Neural progenitor cell (in vitro differentiated cells): ENCODE measurements around the gene SDK1. TPM values are rescaled to one million over a fixed set of nuclear protein-coding genes. Genes with fewer than 3 reads are reported as not detected.

Source experiments
- DNase-seq: peaks from one replicate; pipeline ENCODE4 v3.0.0-alpha.2; 2016; ENCODE audit warnings: low spot score
- H2AFZ ChIP-seq: fragments of 200-600 bp; sonication (generic); replicated peaks from 2 replicates; pipeline ENCODE4 v1.6.1; 2016; ENCODE audit warnings: antibody characterized with exemption
- H3F3A ChIP-seq: fragments of 200-600 bp; sonication (generic); 2 replicates; pipeline ENCODE4 v1.6.1; 2016; ENCODE audit warnings: antibody characterized with exemption, low read depth
- H3K27ac ChIP-seq: fragments of 200-600 bp; sonication (generic); 2 replicates; pipeline ENCODE4 v1.5.1; 2016; ENCODE audit warnings: mild to moderate bottlenecking
- H3K27me3 ChIP-seq: fragments of 200-600 bp; sonication (generic); 2 replicates; pipeline ENCODE4 v1.6.1; 2016; ENCODE audit warnings: mild to moderate bottlenecking, moderate library complexity
- H3K36me3 ChIP-seq: fragments of 200-600 bp; sonication (generic); 2 replicates; pipeline ENCODE4 v1.5.1; 2016
- H3K4me1 ChIP-seq: fragments of 200-600 bp; sonication (generic); 2 replicates; pipeline ENCODE4 v1.6.1; 2016; ENCODE audit warnings: mixed run types
- H3K4me2 ChIP-seq: fragments of 200-600 bp; sonication (generic); 2 replicates; pipeline ENCODE4 v1.6.1; 2016
- H3K4me3 ChIP-seq: fragments of 200-600 bp; sonication (generic); 2 replicates; pipeline ENCODE4 v1.5.1; 2016
- H3K79me2 ChIP-seq: fragments of 200-600 bp; sonication (generic); 2 replicates; pipeline ENCODE4 v1.6.1; 2016; ENCODE audit warnings: low read depth
- H3K9ac ChIP-seq: fragments of 200-600 bp; sonication (generic); 2 replicates; pipeline ENCODE4 v1.6.1; 2016
- H3K9me3 ChIP-seq: fragments of 200-600 bp; sonication (generic); 2 replicates; pipeline ENCODE4 v1.5.1; 2016; ENCODE audit warnings: low read depth
- H4K20me1 ChIP-seq: fragments of 200-600 bp; sonication (generic); 2 replicates; pipeline ENCODE4 v1.6.1; 2016; ENCODE audit warnings: low read depth
- H3K27ac Mint-ChIP-seq: 3 replicates; pipeline ENCODE4 v1.8.0; 2021; ENCODE audit warnings: mixed read lengths
- H3K27me3 Mint-ChIP-seq: 2 replicates; pipeline ENCODE4 v1.8.0; 2022; ENCODE audit warnings: low read depth, mild to moderate bottlenecking, inconsistent platforms, moderate library complexity, mixed read lengths; ENCODE audit not compliant: insufficient read depth
- H3K36me3 Mint-ChIP-seq: 3 replicates; pipeline ENCODE4 v1.8.0; 2021; ENCODE audit warnings: mixed read lengths
- H3K4me1 Mint-ChIP-seq: 3 replicates; pipeline ENCODE4 v1.8.0; 2021; ENCODE audit warnings: mixed read lengths
- H3K4me3 Mint-ChIP-seq: 3 replicates; pipeline ENCODE4 v1.8.0; 2021; ENCODE audit warnings: mild to moderate bottlenecking, moderate library complexity, mixed read lengths
- H3K9me3 Mint-ChIP-seq: 3 replicates; pipeline ENCODE4 v1.8.0; 2020; ENCODE audit warnings: mixed read lengths
- EZH2 ChIP-seq: fragments of 200-600 bp; sonication (generic); IDR thresholded peaks from 2 replicates; pipeline ENCODE4 v1.6.1; 2017; ENCODE audit warnings: antibody characterized with exemption, mild to moderate bottlenecking, moderate library complexity
- EZH2phosphoT487 ChIP-seq: fragments of 200-600 bp; sonication (generic); IDR thresholded peaks from 2 replicates; pipeline ENCODE4 v1.6.1; 2017; ENCODE audit warnings: antibody characterized with exemption
- total RNA-seq: library from RNA; depleted of rRNA; stranded (reverse); fragments of >200 nt; gene quantifications from 2 replicates; pipeline ENCODE4 v1.2.3, GENCODE V29; 2015; ENCODE audit warnings: low replicate concordance
- TF ChIP-seq, protein P1 (sequence below): fragments of 200-600 bp; sonication (generic); IDR thresholded peaks from 2 replicates; pipeline ENCODE4 v1.5.1; 2017; ENCODE audit warnings: antibody characterized with exemption, mild to moderate bottlenecking

Gene SDK1
- total RNA-seq, 1 donor from 2014 or later: 4.9 TPM

DNA sequence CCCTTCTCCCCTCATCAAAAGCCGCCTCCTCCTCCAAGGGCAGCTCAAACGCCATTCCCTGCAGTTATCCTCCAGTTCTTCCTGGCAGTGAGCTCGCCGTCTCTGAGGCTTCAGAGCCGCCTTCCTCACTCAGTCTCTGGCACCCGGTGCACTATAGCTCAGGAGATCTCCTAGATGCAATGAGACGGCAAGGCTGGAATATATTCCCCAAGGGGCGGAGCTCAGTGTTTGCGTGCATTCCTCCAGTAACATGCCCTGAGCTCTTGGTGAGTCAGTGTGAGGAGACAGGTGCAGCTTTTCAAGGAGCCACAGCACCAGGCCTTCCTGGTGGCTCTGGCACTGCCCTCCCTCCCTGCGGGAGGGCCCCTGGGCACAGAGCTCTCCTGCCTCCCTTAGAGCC lies 868.4 kb downstream of the SDK1 start:
- H3K9me3 Mint-ChIP-seq: no peaks in the 10 kb centered on the region
- Histone ChIP-seq H3K79me2 (no peaks in the 10 kb centered on the region), H3K9me3 (no peaks in the 10 kb centered on the region), H4K20me1 (no peaks in the 10 kb centered on the region), H3K4me2 (no peak overlapping the region), H3K27ac (no peak overlapping the region), H3K9ac (no peak overlapping the region), H3K27me3 (no peaks in the 10 kb centered on the region), H2AFZ (no peak overlapping the region), H3K36me3 (no peaks in the 10 kb centered on the region), H3F3A (no peaks in the 10 kb centered on the region), H3K4me3 (no peak overlapping the region), H3K4me1 (peaks cover 7% of the 10 kb centered on the region)
- H3K27me3 Mint-ChIP-seq: peaks cover 4% of the 10 kb centered on the region
- peak overlapping the region; percentile 39 for H3K27ac Mint-ChIP-seq
- H3K4me1 Mint-ChIP-seq: peaks cover 19% of the 10 kb centered on the region
- H3K4me3 Mint-ChIP-seq: no peak overlapping the region
- DNase-seq: no peak
- H3K36me3 Mint-ChIP-seq: no peaks in the 10 kb centered on the region
- TF ChIP-seq, protein P1, sequence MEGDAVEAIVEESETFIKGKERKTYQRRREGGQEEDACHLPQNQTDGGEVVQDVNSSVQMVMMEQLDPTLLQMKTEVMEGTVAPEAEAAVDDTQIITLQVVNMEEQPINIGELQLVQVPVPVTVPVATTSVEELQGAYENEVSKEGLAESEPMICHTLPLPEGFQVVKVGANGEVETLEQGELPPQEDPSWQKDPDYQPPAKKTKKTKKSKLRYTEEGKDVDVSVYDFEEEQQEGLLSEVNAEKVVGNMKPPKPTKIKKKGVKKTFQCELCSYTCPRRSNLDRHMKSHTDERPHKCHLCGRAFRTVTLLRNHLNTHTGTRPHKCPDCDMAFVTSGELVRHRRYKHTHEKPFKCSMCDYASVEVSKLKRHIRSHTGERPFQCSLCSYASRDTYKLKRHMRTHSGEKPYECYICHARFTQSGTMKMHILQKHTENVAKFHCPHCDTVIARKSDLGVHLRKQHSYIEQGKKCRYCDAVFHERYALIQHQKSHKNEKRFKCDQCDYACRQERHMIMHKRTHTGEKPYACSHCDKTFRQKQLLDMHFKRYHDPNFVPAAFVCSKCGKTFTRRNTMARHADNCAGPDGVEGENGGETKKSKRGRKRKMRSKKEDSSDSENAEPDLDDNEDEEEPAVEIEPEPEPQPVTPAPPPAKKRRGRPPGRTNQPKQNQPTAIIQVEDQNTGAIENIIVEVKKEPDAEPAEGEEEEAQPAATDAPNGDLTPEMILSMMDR: no peak
- TF ChIP-seq EZH2 (no peak), EZH2phosphoT487 (no peak)

DNA sequence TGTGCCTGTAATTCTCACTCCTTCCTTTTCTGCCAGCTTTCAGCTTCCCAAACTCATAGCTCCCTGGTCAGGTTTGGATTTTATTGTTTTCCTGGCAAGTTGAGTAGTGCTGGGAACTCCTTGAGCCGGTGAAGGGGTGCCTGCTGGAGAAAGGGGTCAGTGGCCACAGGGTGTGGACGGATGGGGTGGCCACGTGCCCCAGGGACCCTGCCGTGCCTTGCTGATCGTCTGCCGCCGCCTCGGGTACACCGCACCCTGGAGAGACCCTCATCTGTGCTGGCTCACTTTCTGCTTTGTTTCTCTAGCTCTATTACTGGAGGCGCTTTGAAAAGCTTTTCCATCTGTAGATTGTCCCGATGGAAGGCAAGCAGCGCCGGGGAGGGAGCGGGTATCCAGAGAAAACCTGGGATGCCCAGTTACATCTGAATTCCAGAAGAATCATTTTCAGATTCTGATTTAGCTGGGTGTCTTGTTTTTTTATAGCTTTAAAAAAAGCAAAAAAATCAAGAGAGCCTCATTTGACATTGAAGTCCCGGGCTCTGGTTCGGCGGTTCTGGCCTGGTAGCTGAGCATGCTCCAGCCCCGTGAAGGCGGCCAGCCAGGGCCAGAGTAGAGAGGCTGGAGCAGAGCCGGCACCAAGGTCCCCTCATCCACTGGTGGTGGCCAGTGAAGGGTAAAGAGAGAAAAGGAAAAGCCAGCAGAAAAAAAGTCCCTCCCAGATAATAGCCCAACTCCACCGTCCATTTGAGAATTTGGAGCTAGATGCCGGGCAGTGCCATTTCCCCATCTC lies 870.1 kb downstream of the SDK1 start:
- Histone ChIP-seq H3K4me1 (peaks cover 7% of the 10 kb centered on the region), H2AFZ (no peak overlapping the region), H3K27me3 (no peaks in the 10 kb centered on the region), H3K9ac (no peak overlapping the region), H3K27ac (no peak overlapping the region), H4K20me1 (no peaks in the 10 kb centered on the region), H3F3A (no peaks in the 10 kb centered on the region), H3K4me3 (no peak overlapping the region), H3K4me2 (no peak overlapping the region), H3K9me3 (no peaks in the 10 kb centered on the region), H3K36me3 (no peaks in the 10 kb centered on the region), H3K79me2 (no peaks in the 10 kb centered on the region)
- DNase-seq: no peak
- H3K27me3 Mint-ChIP-seq: peaks cover 4% of the 10 kb centered on the region
- H3K27ac Mint-ChIP-seq: peak overlapping the region; percentile 86
- TF ChIP-seq EZH2: no peak
- TF ChIP-seq, protein P1: no peak
- TF ChIP-seq EZH2phosphoT487: no peak
- no peak overlapping the region for H3K4me3 Mint-ChIP-seq
- peaks cover 2% of the 10 kb centered on the region for H3K36me3 Mint-ChIP-seq
- no peaks in the 10 kb centered on the region for H3K9me3 Mint-ChIP-seq
- H3K4me1 Mint-ChIP-seq: peaks cover 19% of the 10 kb centered on the region

GRCh38 chr7:4172883-4173282 lies 871.8 kb downstream of the SDK1 start:
- Histone ChIP-seq H3K4me2 (no peak overlapping the region), H3K9me3 (no peaks in the 10 kb centered on the region), H4K20me1 (no peaks in the 10 kb centered on the region), H3F3A (no peaks in the 10 kb centered on the region), H3K9ac (no peak overlapping the region), H3K4me3 (no peak overlapping the region), H3K27me3 (no peaks in the 10 kb centered on the region), H3K27ac (no peak overlapping the region), H3K4me1 (peaks cover 7% of the 10 kb centered on the region), H3K79me2 (no peaks in the 10 kb centered on the region), H3K36me3 (no peaks in the 10 kb centered on the region), H2AFZ (no peak overlapping the region)
- Mint-ChIP-seq H3K4me1 (peaks cover 19% of the 10 kb centered on the region), H3K27me3 (peaks cover 4% of the 10 kb centered on the region), H3K27ac (peak overlapping the region; percentile 65), H3K4me3 (no peak overlapping the region), H3K36me3 (peaks cover 10% of the 10 kb centered on the region), H3K9me3 (peaks cover 2% of the 10 kb centered on the region)
- no peak for DNase-seq
- TF ChIP-seq, protein P1: no peak
- TF ChIP-seq EZH2 (no peak), EZH2phosphoT487 (no peak)
